Ovary (tissue), 9 donors: ENCODE results near the gene NPAS3. TPM values are rescaled to one million over a fixed set of nuclear protein-coding genes. Genes with fewer than 3 reads are reported as not detected.

ENCODE experiments used
- DNase-seq, 5 donors: peaks; one replicate each; pipeline ENCODE4 v3.0.0-alpha.2; 2019 to 2020
- H3K27ac ChIP-seq, 2 donors: fragments of 200-600 bp; one replicate each; pipeline versions ENCODE4 v1.5.1 to v1.8.0; 2019 to 2022
- H3K27me3 ChIP-seq: fragments of 200-600 bp; one replicate; pipeline ENCODE4 v1.8.0; 2022
- H3K36me3 ChIP-seq: fragments of 200-600 bp; sonication (generic); one replicate; pipeline ENCODE4 v1.5.1; 2019
- H3K4me1 ChIP-seq: one replicate; pipeline ENCODE4 v1.8.1; 2013; ENCODE audit warnings: mild to moderate bottlenecking, moderate library complexity; ENCODE audit not compliant: insufficient read depth
- H3K4me3 ChIP-seq: fragments of 200-600 bp; sonication (generic); one replicate; pipeline ENCODE4 v1.5.1; 2017
- H3K9me3 ChIP-seq, 2 donors: fragments of 200-600 bp in 1 of 2; sonication (generic) in 1 of 2; one replicate each; pipeline versions ENCODE4 v1.5.1 to v1.8.1; 2013 to 2019; ENCODE audit warnings: mild to moderate bottlenecking in 1 of 2, moderate library complexity in 1 of 2
- EP300 ChIP-seq: sonication (generic); formaldehyde crosslinking; IDR thresholded peaks from one replicate; pipeline ENCODE4 v1.6.1; 2017; ENCODE audit warnings: antibody characterized with exemption
- POLR2A ChIP-seq: fragments of 450-650 bp; IDR thresholded peaks from one replicate; pipeline ENCODE4 v1.6.1; 2017; ENCODE audit warnings: antibody characterized with exemption, mild to moderate bottlenecking, moderate library complexity
- WGBS, 3 donors: extraction: QIAGEN DNeasy Blood & Tissue Kit in 1 of 3; methylation state at CpG; one replicate each; pipeline versions ENCODE4 v1.1.5 to v1.1.7; 2013 to 2017; 5-methylcytosine and 5-hydroxymethylcytosine counted together
- intact Hi-C, 4 donors: fragments of 100-400 bp; cut with DNase I; formaldehyde crosslinking; loops; one replicate each; pipeline versions ENCODE4 v1.11.0 to v1.15.1; 2022 to 2023
- polyA plus RNA-seq, 2 donors: library from polyadenylated mRNA; stranded (reverse); fragments of 200-250 nt in 1 of 2; fragments of 350-450 nt in 1 of 2; fragmentation: Illumina TruSeq in 1 of 2; extraction: RNeasy Lipid Tissue Mini Kit (QIAGEN cat#74804) in 1 of 2; gene quantifications; one replicate each; pipeline ENCODE4 v1.2.3, GENCODE V29; 2013 to 2014
- total RNA-seq, 7 donors: library from RNA; depleted of rRNA in 2 of 7; stranded (reverse); fragments of >200 nt in 2 of 7; fragmentation: NEBNext Ultra II Directional in 3 of 7; extraction: Animal tissue kit (Norgen Biotek cat#: 25700) in 3 of 7; gene quantifications; one replicate each; pipeline versions ENCODE4 v1.1.0 to v1.2.4, GENCODE V29; 2016 to 2023
- TF ChIP-seq, protein P1 (sequence below), 3 donors: fragments of 450-650 bp in 2 of 3; fragments of 200-600 bp in 1 of 3; IDR thresholded peaks; one replicate each; pipeline versions ENCODE4 v1.5.1 to v1.8.0; 2016 to 2022; ENCODE audit warnings: antibody characterized with exemption in 3 of 3, mild to moderate bottlenecking in 1 of 3
- donor health status: DM: no; HTN: no; CAD: no; lungs with moderate emphysema.
- donor health status: DM: no; HTN: no; CAD: no.
- donor health status: Bipolar disorder and iron deficiency.
- donor health status: DM: yes; HTN: yes; CAD: no.
- donor health status: DM: no; HTN: no; CAD: no.
- donor health status: DM: yes; HTN: yes; CAD: no.

NPAS3 gene
- total and polyA plus RNA-seq, 9 donors = 1.9 to 15.4 (median 11.4) TPM

DNA sequence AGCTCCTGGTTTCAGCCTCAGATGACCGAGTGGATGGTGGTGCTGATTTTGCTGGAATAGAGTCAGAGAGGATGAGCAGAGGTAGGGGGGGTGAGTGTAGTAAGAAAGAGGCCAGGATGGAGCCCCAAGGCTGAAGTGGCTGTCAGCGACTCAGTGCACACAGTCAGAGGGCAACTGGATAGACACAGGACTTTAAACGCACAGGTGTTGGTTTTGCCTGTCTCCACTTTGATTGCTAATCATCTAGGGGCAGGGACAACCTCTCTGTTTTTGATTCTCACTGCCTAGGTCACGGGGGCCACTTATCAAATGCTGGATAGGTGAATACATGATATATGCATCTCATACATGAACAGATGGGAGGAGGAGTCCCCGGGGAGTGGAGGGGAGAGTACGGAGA, 912.7 kb downstream of the NPAS3 start:
- Histone ChIP-seq H3K9me3 (no peaks in the 10 kb centered on the region), H3K27ac (no peak overlapping the region), H3K27me3 (no peaks in the 10 kb centered on the region), H3K36me3 (no peaks in the 10 kb centered on the region), H3K4me1 (no peaks in the 10 kb centered on the region), H3K4me3 (no peak overlapping the region)
- no peak for DNase-seq
- TF ChIP-seq POLR2A = no peak
- no peak for TF ChIP-seq EP300
- TF ChIP-seq, protein P1, sequence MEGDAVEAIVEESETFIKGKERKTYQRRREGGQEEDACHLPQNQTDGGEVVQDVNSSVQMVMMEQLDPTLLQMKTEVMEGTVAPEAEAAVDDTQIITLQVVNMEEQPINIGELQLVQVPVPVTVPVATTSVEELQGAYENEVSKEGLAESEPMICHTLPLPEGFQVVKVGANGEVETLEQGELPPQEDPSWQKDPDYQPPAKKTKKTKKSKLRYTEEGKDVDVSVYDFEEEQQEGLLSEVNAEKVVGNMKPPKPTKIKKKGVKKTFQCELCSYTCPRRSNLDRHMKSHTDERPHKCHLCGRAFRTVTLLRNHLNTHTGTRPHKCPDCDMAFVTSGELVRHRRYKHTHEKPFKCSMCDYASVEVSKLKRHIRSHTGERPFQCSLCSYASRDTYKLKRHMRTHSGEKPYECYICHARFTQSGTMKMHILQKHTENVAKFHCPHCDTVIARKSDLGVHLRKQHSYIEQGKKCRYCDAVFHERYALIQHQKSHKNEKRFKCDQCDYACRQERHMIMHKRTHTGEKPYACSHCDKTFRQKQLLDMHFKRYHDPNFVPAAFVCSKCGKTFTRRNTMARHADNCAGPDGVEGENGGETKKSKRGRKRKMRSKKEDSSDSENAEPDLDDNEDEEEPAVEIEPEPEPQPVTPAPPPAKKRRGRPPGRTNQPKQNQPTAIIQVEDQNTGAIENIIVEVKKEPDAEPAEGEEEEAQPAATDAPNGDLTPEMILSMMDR (IDR thresholded peaks at IDR 0.05) = no peak
- intact Hi-C loops = no loop called here
- 63 to 75% (median 65%) methylated on average over 6 of the region's 6 CpGs for WGBS, 3 donors

DNA sequence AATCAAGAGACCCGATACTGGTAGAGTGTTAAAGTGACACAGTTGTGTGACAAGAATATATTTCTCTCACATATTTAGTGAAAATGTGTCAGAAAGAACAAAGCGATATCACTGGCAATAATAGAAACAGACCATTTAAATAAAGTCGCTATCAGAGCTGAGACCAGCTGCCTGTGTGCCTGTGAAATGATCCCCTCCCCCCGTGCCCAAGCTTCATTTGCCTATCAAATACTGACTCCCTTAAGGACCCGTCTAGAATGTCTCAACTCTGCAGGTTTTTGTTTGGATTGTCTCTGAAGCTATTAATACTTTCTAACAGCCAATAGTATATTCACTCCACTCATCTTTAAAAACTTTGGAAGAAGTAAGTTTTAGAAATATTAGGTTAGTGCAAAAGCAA, 913.3 kb downstream of the NPAS3 start:
- no peaks in the 10 kb centered on the region for H3K4me1 ChIP-seq
- intact Hi-C loops = no loop called here
- DNase-seq = no peak
- no peaks in the 10 kb centered on the region for H3K27me3 ChIP-seq
- no peak overlapping the region for H3K4me3 ChIP-seq
- no peaks in the 10 kb centered on the region for H3K36me3 ChIP-seq
- TF ChIP-seq, protein P1 (IDR thresholded peaks at IDR 0.05) = no peak
- TF ChIP-seq EP300 = no peak
- TF ChIP-seq POLR2A = no peak
- no peak overlapping the region for H3K27ac ChIP-seq
- 31 to 54% (median 32%) methylated on average over 5 of the region's 5 CpGs for WGBS, 3 donors
- no peaks in the 10 kb centered on the region for H3K9me3 ChIP-seq
